Measurements from ENCODE around the gene PLCB2. TPM values are rescaled to one million over a fixed set of nuclear protein-coding genes. Genes with fewer than 3 reads are reported as not detected.

The PLCB2 gene, protein sequence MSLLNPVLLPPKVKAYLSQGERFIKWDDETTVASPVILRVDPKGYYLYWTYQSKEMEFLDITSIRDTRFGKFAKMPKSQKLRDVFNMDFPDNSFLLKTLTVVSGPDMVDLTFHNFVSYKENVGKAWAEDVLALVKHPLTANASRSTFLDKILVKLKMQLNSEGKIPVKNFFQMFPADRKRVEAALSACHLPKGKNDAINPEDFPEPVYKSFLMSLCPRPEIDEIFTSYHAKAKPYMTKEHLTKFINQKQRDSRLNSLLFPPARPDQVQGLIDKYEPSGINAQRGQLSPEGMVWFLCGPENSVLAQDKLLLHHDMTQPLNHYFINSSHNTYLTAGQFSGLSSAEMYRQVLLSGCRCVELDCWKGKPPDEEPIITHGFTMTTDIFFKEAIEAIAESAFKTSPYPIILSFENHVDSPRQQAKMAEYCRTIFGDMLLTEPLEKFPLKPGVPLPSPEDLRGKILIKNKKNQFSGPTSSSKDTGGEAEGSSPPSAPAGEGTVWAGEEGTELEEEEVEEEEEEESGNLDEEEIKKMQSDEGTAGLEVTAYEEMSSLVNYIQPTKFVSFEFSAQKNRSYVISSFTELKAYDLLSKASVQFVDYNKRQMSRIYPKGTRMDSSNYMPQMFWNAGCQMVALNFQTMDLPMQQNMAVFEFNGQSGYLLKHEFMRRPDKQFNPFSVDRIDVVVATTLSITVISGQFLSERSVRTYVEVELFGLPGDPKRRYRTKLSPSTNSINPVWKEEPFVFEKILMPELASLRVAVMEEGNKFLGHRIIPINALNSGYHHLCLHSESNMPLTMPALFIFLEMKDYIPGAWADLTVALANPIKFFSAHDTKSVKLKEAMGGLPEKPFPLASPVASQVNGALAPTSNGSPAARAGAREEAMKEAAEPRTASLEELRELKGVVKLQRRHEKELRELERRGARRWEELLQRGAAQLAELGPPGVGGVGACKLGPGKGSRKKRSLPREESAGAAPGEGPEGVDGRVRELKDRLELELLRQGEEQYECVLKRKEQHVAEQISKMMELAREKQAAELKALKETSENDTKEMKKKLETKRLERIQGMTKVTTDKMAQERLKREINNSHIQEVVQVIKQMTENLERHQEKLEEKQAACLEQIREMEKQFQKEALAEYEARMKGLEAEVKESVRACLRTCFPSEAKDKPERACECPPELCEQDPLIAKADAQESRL
- total RNA-seq (1.5 and 4.3 TPM in 2 replicates), polyA plus RNA-seq (1.6 and 1.9 TPM in 2 replicates), polyA minus RNA-seq (1.2 and 1.6 TPM in 2 replicates), Bru-seq, nascent RNA (percentile 17 among the genes with signal in this experiment), BruChase-seq, experiment 1, labeled RNA remaining after a 6-hour chase (percentile 16 among the genes with signal in this experiment), BruChase-seq, experiment 2, labeled RNA remaining after a 2-hour chase (percentile 14 among the genes with signal in this experiment)
- polyA plus RNA-seq (2011; cell fraction: cytosol; rRNA removed), result 1.2 TPM in 2 replicates
- polyA plus RNA-seq (2011; cell fraction: nucleus; rRNA removed), result 6.7 and 10.9 TPM in 2 replicates
- polyA plus RNA-seq (2012), result 1.8 and 3.1 TPM in 2 replicates
- polyA minus RNA-seq (2011; cell fraction: cytosol; rRNA and poly(A)+ RNA removed), result 4.4 TPM
- polyA minus RNA-seq (2011; cell fraction: nucleus; rRNA and poly(A)+ RNA removed), result 2.0 and 2.4 TPM in 2 replicates
- long read RNA-seq, partial matches to known transcripts, result 2 of 4 reads
- long read RNA-seq, other reads (novel, unspliced or antisense), result 2 of 4 reads

GRCh38 chr15:40307421-40308211, at the start of gene PLCB2:
Gene PLCB2 (minus strand): TSS chr15:40307935. CDS start chr15:40307672, 263 bp downstream.
- peak; percentile 28 for FAIRE-seq

More at GRCh38 chr15:40307421-40308211, at the start of gene PLCB2:
- DNase-seq (ENCODE audit: low read depth, low spot score), result no peak
- intact Hi-C loops (cut with micrococcal nuclease) (no loop called here), dilution Hi-C loops (cut with MboI; ENCODE audit: extremely low pct_ligation_motif_present, low sequenced_read_pairs) (no loop called here)
- BruUV-seq (replicated peaks), result no TSS peak
- Histone ChIP-seq H3K9ac (replicated peaks; ENCODE audit: extremely low read depth, insufficient read depth, low read length) (no peak within 1 kb of the TSS), H3K9me1 (replicated peaks; ENCODE audit: control insufficient read depth, extremely low read depth, insufficient read depth, low read length) (no peaks in the 10 kb centered on the region), H3K4me2 (ENCODE audit: insufficient read depth, low read length) (no peak within 1 kb of the TSS), H3K4me3 (replicated peaks in 1 of 3; ENCODE audit: insufficient read depth in 1 of 3, low read depth in 1 of 3, low read length in 3 of 3) (no peak within 1 kb of the TSS), H3K27me3 (ENCODE audit: control insufficient read depth in 2 of 2, insufficient read depth in 2 of 2, low read length in 2 of 2) (peaks cover 4 to 5% of the 10 kb centered on the region in 2 experiments), H3K79me2 (ENCODE audit: control insufficient read depth, insufficient read depth, low read length) (no peaks in the 10 kb centered on the region), H3K9me3 (replicated peaks; ENCODE audit: control insufficient read depth, insufficient read depth, low read length) (no peaks in the 10 kb centered on the region), H2AFZ (ENCODE audit: low read depth, low read length) (peak within 1 kb of the TSS; percentile 11), H3K27ac (ENCODE audit: insufficient read depth, low read depth, low read length) (no peak within 1 kb of the TSS), H3K36me3 (ENCODE audit: control insufficient read depth in 2 of 2, extremely low read depth in 1 of 2, insufficient read depth in 2 of 2, low read length in 2 of 2) (no peaks in the 10 kb centered on the region), H4K20me1 (replicated peaks; ENCODE audit: control insufficient read depth, extremely low read depth, insufficient read depth, low read length) (no peaks in the 10 kb centered on the region), H3K4me1 (ENCODE audit: control insufficient read depth, extremely low read depth, insufficient read depth, low read length) (no peaks in the 10 kb centered on the region)
- TF ChIP-seq, protein P1, sequence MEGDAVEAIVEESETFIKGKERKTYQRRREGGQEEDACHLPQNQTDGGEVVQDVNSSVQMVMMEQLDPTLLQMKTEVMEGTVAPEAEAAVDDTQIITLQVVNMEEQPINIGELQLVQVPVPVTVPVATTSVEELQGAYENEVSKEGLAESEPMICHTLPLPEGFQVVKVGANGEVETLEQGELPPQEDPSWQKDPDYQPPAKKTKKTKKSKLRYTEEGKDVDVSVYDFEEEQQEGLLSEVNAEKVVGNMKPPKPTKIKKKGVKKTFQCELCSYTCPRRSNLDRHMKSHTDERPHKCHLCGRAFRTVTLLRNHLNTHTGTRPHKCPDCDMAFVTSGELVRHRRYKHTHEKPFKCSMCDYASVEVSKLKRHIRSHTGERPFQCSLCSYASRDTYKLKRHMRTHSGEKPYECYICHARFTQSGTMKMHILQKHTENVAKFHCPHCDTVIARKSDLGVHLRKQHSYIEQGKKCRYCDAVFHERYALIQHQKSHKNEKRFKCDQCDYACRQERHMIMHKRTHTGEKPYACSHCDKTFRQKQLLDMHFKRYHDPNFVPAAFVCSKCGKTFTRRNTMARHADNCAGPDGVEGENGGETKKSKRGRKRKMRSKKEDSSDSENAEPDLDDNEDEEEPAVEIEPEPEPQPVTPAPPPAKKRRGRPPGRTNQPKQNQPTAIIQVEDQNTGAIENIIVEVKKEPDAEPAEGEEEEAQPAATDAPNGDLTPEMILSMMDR (IDR thresholded peaks at IDR 0.05; ENCODE audit: extremely low read depth in 1 of 2, insufficient read depth in 1 of 2, low read depth in 1 of 2, low read length in 2 of 2), result peak in 1 of 2 donors; percentile 42
- no peak for TF ChIP-seq EZH2 (IDR thresholded peaks at IDR 0.05; ENCODE audit: borderline replicate concordance, low read depth, low read length, severe bottlenecking)
- ChIA-PET CTCF (interaction anchor here (1.0 to 12.8 kb wide), 12 partner anchors 12 to 262 kb away, joined by 4 to 403 read pairs (median 9); partner anchors contain the start of genes ANKRD63 and INAFM2), POLR2A (no interaction called here)

Data from endothelial cell of umbilical vein (primary cell).